ENCODE measurements around the gene TGFBR2. TPM values are rescaled to one million over a fixed set of nuclear protein-coding genes. Genes with fewer than 3 reads are reported as not detected.
"Not testable (repeated sequence)": the region's sequence is repeated elsewhere in the genome, so short reads cannot be mapped to it uniquely, and the experiment has no call there.

The TGFBR2 gene
- total RNA-seq, 1 experiment from 2014 or later: 16.1 TPM

- Histone ChIP-seq H3K4me3 (ENCODE audit: low read depth, low read length, poor library complexity, severe bottlenecking) (no peak overlapping the region), H3K27ac (ENCODE audit: low read depth, low read length, poor library complexity, severe bottlenecking) (no peak overlapping the region), H3K27me3 (replicated peaks; ENCODE audit: insufficient read depth, low read depth, low read length, poor library complexity) (no peaks in the 10 kb centered on the region), H3K9me3 (ENCODE audit: low read depth, low read length, poor library complexity, severe bottlenecking) (no peaks in the 10 kb centered on the region), H3K36me3 (ENCODE audit: insufficient read depth, low read length, poor library complexity, severe bottlenecking) (no peaks in the 10 kb centered on the region), H3K4me1 (ENCODE audit: insufficient read depth, low read length, poor library complexity, severe bottlenecking) (peaks cover 48% of the 10 kb centered on the region)
- ChIA-PET CTCF (no interaction called here), POLR2A (ENCODE audit: low non-redundant PET) (no interaction called here)
- TF ChIP-seq EZH2 (IDR thresholded peaks at IDR 0.05; ENCODE audit: borderline replicate concordance, low read depth, low read length, poor library complexity, severe bottlenecking) (no peak), CTCF (conservative IDR thresholded peaks at IDR 0.05; ENCODE audit: low read depth, low read length) (no peak)
- BruUV-seq (replicated peaks): no TSS peak
- DNase-seq (ENCODE audit: low spot score): no peak
- intact Hi-C loops (cut with micrococcal nuclease; ENCODE audit: unreplicated experiment): no loop called here
These were observed 15.7 kb downstream of the TGFBR2 start for GRCh38 chr3:30622047-30622545.

- BruUV-seq (replicated peaks): no TSS peak
- H3K27ac ChIP-seq (ENCODE audit: low read depth, low read length, poor library complexity, severe bottlenecking): no peak overlapping the region
- TF ChIP-seq CTCF (conservative IDR thresholded peaks at IDR 0.05; ENCODE audit: low read depth, low read length) (no peak), EZH2 (IDR thresholded peaks at IDR 0.05; ENCODE audit: borderline replicate concordance, low read depth, low read length, poor library complexity, severe bottlenecking) (no peak)
These were observed 16.4 kb downstream of the TGFBR2 start for GRCh38 chr3:30622790-30623189.

GRCh38 chr3:30623351-30623750 is 16.9 kb downstream of the TGFBR2 start:
- Histone ChIP-seq H3K4me3 (ENCODE audit: low read depth, low read length, poor library complexity, severe bottlenecking) (no peak overlapping the region), H3K9me3 (ENCODE audit: low read depth, low read length, poor library complexity, severe bottlenecking) (no peaks in the 10 kb centered on the region), H3K4me1 (ENCODE audit: insufficient read depth, low read length, poor library complexity, severe bottlenecking) (peaks cover 52% of the 10 kb centered on the region), H3K36me3 (ENCODE audit: insufficient read depth, low read length, poor library complexity, severe bottlenecking) (no peaks in the 10 kb centered on the region), H3K27me3 (replicated peaks; ENCODE audit: insufficient read depth, low read depth, low read length, poor library complexity) (no peaks in the 10 kb centered on the region), H3K27ac (ENCODE audit: low read depth, low read length, poor library complexity, severe bottlenecking) (no peak overlapping the region)
- no TSS peak for BruUV-seq (replicated peaks)
- intact Hi-C loops (cut with micrococcal nuclease; ENCODE audit: unreplicated experiment): no loop called here
- ChIA-PET CTCF (no interaction called here), POLR2A (ENCODE audit: low non-redundant PET) (no interaction called here)
- TF ChIP-seq EZH2 (IDR thresholded peaks at IDR 0.05; ENCODE audit: borderline replicate concordance, low read depth, low read length, poor library complexity, severe bottlenecking) (no peak), CTCF (conservative IDR thresholded peaks at IDR 0.05; ENCODE audit: low read depth, low read length) (no peak)
- DNase-seq (ENCODE audit: low spot score): no peak

More at GRCh38 chr3:30622790-30623189, 16.4 kb downstream of the TGFBR2 start:
- no peaks in the 10 kb centered on the region for H3K27me3 ChIP-seq (replicated peaks; ENCODE audit: insufficient read depth, low read depth, low read length, poor library complexity)
- intact Hi-C loops (cut with micrococcal nuclease; ENCODE audit: unreplicated experiment): no loop called here
- ChIA-PET POLR2A (ENCODE audit: low non-redundant PET) (no interaction called here), CTCF (no interaction called here)
- H3K36me3 ChIP-seq (ENCODE audit: insufficient read depth, low read length, poor library complexity, severe bottlenecking): no peaks in the 10 kb centered on the region
- no peak overlapping the region for H3K4me3 ChIP-seq (ENCODE audit: low read depth, low read length, poor library complexity, severe bottlenecking)
- no peaks in the 10 kb centered on the region for H3K9me3 ChIP-seq (ENCODE audit: low read depth, low read length, poor library complexity, severe bottlenecking)
- peaks cover 52% of the 10 kb centered on the region for H3K4me1 ChIP-seq (ENCODE audit: insufficient read depth, low read length, poor library complexity, severe bottlenecking)
- DNase-seq (ENCODE audit: low spot score): no peak

GRCh38 chr3:30624480-30624879 is 18.1 kb downstream of the TGFBR2 start:
- POLR2A ChIA-PET (ENCODE audit: low non-redundant PET); intact Hi-C loops (cut with micrococcal nuclease; ENCODE audit: unreplicated experiment); H3K9me3 ChIP-seq (ENCODE audit: low read depth, low read length, poor library complexity, severe bottlenecking); CTCF ChIA-PET; BruUV-seq (replicated peaks); DNase-seq (ENCODE audit: low spot score); H3K36me3 ChIP-seq (ENCODE audit: insufficient read depth, low read length, poor library complexity, severe bottlenecking); H3K4me3 ChIP-seq (ENCODE audit: low read depth, low read length, poor library complexity, severe bottlenecking); H3K27me3 ChIP-seq (replicated peaks; ENCODE audit: insufficient read depth, low read depth, low read length, poor library complexity); H3K27ac ChIP-seq (ENCODE audit: low read depth, low read length, poor library complexity, severe bottlenecking): not testable (repeated sequence)
- peaks cover 52% of the 10 kb centered on the region for H3K4me1 ChIP-seq (ENCODE audit: insufficient read depth, low read length, poor library complexity, severe bottlenecking)
